Bronchial epithelial cell (primary cell): ENCODE results near the gene ANKS6. TPM values are rescaled to one million over a fixed set of nuclear protein-coding genes. Genes with fewer than 3 reads are reported as not detected.

Experiments used
- DNase-seq: peaks from one replicate; pipeline ENCODE4 v3.0.0-alpha.2; 2010; ENCODE audit warnings: low read depth
- FAIRE-seq: peaks from 2 replicates; lab custom pipeline; 2011; peaks lifted over from hg19 to GRCh38; lab: Jason Lieb, UNC
- H3K27me3 ChIP-seq: 2 replicates; pipeline ENCODE4 v1.5.1; 2011; ENCODE audit warnings: low read length; ENCODE audit not compliant: control insufficient read depth, insufficient read depth
- H3K36me3 ChIP-seq: 2 replicates; pipeline ENCODE4 v1.5.1; 2011; ENCODE audit warnings: low read length; ENCODE audit not compliant: control insufficient read depth, insufficient read depth
- H3K4me3 ChIP-seq: 2 replicates; pipeline ENCODE4 v1.5.1; 2011; ENCODE audit warnings: mild to moderate bottlenecking, low read depth, low read length, control low read depth
- total RNA-seq: library from RNA; depleted of rRNA; stranded (reverse); fragments of >200 nt; gene quantifications from 2 replicates; pipeline ENCODE4 v1.2.1, GENCODE V29; 2014
- TF ChIP-seq, protein P1 (sequence below): IDR thresholded peaks from 2 replicates; pipeline ENCODE4 v1.5.1; 2011; ENCODE audit warnings: mild to moderate bottlenecking, moderate library complexity, low read length, control low read depth, inconsistent platforms; ENCODE audit not compliant: insufficient read depth, severe bottlenecking

The ANKS6 gene
- total RNA-seq, 1 donor from 2014 or later, result 32.1 TPM

DNA sequence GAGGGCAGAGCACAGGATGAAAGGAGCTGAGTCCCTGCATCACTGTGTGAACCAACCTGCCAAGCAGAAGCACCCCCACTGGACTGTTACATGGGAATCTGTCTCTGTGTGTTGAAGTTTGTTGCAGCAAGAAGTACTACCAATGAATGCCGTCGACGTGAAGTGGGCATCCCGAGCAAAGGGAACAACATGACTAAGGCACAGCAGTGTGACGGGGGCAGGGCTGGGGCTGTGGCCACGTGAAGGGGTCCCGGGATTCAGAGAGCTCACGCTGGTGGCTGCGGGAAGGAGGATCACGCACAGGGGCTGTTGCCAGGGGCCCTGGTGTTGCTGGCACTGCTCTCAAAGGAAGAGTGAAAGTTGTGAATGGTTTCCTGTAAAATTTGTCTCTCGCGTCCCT lies 60.1 kb downstream of the ANKS6 start:
- Histone ChIP-seq H3K4me3 (no peak overlapping the region), H3K27me3 (no peaks in the 10 kb centered on the region), H3K36me3 (peaks cover 6% of the 10 kb centered on the region)
- FAIRE-seq (no peak), DNase-seq (no peak)
- TF ChIP-seq, protein P1, sequence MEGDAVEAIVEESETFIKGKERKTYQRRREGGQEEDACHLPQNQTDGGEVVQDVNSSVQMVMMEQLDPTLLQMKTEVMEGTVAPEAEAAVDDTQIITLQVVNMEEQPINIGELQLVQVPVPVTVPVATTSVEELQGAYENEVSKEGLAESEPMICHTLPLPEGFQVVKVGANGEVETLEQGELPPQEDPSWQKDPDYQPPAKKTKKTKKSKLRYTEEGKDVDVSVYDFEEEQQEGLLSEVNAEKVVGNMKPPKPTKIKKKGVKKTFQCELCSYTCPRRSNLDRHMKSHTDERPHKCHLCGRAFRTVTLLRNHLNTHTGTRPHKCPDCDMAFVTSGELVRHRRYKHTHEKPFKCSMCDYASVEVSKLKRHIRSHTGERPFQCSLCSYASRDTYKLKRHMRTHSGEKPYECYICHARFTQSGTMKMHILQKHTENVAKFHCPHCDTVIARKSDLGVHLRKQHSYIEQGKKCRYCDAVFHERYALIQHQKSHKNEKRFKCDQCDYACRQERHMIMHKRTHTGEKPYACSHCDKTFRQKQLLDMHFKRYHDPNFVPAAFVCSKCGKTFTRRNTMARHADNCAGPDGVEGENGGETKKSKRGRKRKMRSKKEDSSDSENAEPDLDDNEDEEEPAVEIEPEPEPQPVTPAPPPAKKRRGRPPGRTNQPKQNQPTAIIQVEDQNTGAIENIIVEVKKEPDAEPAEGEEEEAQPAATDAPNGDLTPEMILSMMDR, result no peak

DNA sequence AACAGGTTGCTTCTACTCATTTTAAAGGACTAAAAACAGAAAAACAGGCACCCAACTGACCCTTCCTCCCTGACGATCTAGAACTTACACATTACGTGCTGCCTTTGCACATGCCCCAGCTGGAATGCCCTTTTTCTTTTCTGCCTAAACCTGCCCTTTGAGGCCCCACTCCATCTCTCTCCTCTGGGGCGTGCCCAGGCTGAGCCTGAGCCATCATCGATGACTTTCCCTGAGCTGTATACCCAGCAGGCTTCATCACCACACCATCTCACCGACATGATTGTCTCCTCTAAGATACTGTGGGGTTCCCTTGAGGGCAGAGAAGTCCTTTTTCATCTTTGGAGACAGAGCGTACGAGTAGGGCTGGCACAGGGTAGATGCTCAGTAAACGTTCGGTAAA lies 63.6 kb downstream of the ANKS6 start:
- FAIRE-seq (no peak), DNase-seq (peak; percentile 87)
- Histone ChIP-seq H3K36me3 (peaks cover 6% of the 10 kb centered on the region), H3K4me3 (no peak overlapping the region), H3K27me3 (no peaks in the 10 kb centered on the region)
- TF ChIP-seq, protein P1, result no peak

DNA sequence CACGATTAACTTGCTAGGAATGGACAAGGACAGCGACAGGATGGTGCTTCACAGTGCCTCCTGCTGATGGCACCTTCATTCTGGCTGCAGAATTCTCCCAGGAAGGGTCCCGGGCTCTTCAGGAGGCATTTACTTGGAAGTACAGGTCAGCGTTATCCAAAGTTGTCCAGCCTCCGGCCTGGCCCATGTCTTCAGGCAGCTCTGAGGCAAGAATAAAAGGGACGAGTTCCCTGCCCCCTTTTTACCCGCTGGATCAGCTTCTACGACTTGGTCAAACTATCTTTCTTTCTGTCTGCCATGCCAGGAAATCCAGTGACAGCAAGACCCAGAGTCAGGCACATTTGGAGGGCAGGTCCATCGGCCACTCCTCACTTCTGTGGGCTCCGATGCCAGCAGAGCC lies 64.3 kb downstream of the ANKS6 start:
- H3K4me3 ChIP-seq, result no peak overlapping the region
- DNase-seq, result no peak

DNA sequence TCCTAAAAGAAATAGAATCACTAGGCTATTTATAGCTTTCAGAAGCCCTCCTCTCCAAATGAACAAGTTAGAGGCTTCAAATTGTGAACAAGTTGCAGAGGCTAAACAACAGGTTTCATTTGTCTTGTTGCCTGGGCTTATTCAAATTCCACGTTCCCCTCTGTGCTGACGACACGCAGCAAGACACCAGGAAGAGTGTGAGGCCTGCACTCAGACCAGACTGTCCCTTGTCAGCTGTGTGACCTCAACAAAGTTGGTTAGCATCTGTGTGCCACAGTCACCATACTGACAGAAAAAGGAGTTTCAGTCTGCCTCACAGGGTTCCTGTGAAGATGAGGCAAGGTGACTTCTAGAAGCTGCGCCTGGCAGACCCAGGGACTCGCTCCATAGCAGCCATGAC lies 65.5 kb downstream of the ANKS6 start:
- TF ChIP-seq, protein P1, result no peak
- DNase-seq (no peak), FAIRE-seq (no peak)
- Histone ChIP-seq H3K27me3 (no peaks in the 10 kb centered on the region), H3K4me3 (no peak overlapping the region), H3K36me3 (peaks cover 1% of the 10 kb centered on the region)

More for the DNA sequence above, 64.3 kb downstream of the ANKS6 start:
- H3K36me3 ChIP-seq, result peaks cover 6% of the 10 kb centered on the region
- TF ChIP-seq, protein P1, result no peak
- no peak for FAIRE-seq
- no peaks in the 10 kb centered on the region for H3K27me3 ChIP-seq

DNA sequence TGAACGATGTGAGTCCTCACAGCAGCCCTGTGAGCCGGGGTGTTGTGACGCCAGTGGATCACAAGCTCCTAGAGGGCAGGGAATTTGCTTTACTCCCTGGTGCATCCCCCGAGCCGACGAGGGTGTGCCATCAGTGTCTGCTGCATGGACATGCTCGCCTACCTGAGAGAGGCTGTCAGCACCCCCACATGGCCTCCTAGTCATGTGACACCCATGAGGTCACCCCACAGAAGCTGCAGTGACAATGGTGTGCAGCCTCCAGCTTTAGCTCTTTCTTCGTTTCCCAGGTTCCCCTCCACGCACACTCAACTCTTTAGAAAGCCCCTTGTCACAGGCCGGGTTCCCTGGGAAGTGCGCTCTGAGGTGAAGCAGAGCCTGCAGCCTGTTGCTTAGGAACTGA lies 67.9 kb downstream of the ANKS6 start:
- FAIRE-seq (no peak), DNase-seq (no peak)
- Histone ChIP-seq H3K36me3 (no peaks in the 10 kb centered on the region), H3K27me3 (peaks cover 1% of the 10 kb centered on the region), H3K4me3 (no peak overlapping the region)
- TF ChIP-seq, protein P1, result no peak

DNA sequence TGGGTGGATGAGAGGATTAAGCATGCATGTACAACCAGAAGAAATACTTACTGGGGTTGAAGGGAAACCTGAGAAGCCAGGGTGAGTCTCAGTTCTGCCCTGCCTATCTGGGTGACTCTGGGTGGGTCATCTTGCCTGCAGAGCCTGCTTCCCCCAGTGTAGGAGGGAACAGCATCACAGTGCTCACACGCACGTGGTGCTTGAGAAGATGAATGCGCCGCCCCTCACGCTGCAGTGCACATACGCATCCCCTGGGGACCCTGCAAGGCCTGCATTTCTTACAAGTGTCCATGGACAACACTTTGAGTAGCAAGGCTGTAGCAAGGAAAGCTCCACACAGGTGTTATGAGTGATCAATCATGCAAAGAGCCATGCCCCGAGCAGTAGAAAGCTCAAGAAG lies 68.9 kb downstream of the ANKS6 start:
- Histone ChIP-seq H3K27me3 (peaks cover 1% of the 10 kb centered on the region), H3K4me3 (no peak overlapping the region), H3K36me3 (no peaks in the 10 kb centered on the region)
- TF ChIP-seq, protein P1, result no peak
- DNase-seq, result no peak
- no peak for FAIRE-seq
